Activated naive CD4-positive, alpha-beta T cell treated with anti-CD3 and anti-CD28 coated beads, Interleukin-2, amount 50 U/mL, for 24 hours (primary cell): ENCODE measurements around the gene CIC.
"Not testable (repeated sequence)": the region's sequence is repeated elsewhere in the genome, so short reads cannot be mapped to it uniquely, and the experiment has no call there.

ENCODE experiments used
- H3K27ac Mint-ChIP-seq: one replicate; pipeline ENCODE4 v1.8.0; 2021; ENCODE audit warnings: mild to moderate bottlenecking, mixed read lengths
- H3K27me3 Mint-ChIP-seq: one replicate; pipeline ENCODE4 v1.8.0; 2021; ENCODE audit warnings: mixed read lengths
- H3K36me3 Mint-ChIP-seq: one replicate; pipeline ENCODE4 v1.8.0; 2021; ENCODE audit warnings: mixed read lengths
- H3K4me1 Mint-ChIP-seq: one replicate; pipeline ENCODE4 v1.8.0; 2021; ENCODE audit warnings: mixed read lengths
- H3K4me3 Mint-ChIP-seq: one replicate; pipeline ENCODE4 v1.8.0; 2021; ENCODE audit warnings: mild to moderate bottlenecking, mixed read lengths
- H3K9me3 Mint-ChIP-seq: one replicate; pipeline ENCODE4 v1.8.0; 2021; ENCODE audit warnings: mixed read lengths

The CIC gene

DNA sequence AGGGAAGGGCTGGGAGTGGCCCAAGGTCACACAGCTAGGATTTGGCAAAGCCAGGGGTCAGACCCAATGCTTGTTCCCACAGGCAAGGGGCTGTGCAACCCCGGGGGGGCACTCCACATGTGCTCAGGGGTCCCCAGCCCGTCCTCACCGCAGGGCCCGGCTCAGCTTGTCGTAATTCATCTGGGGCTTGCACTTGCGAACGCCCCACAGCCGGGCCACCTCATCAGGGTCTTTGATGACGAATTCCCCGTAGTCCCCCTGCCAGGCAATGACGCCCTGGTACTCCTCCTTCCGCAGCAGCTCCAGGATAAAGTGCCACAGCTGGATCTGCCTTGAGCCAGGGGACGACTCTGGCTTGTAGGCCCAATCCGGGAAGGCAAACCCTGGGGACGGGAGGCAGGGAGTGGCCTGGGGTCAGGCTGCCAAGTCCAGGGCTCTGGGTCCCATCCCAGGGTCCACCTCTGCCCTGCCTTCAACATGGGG lies 18.8 kb upstream of the CIC start:
- no peak overlapping the region for H3K4me3 Mint-ChIP-seq

DNA sequence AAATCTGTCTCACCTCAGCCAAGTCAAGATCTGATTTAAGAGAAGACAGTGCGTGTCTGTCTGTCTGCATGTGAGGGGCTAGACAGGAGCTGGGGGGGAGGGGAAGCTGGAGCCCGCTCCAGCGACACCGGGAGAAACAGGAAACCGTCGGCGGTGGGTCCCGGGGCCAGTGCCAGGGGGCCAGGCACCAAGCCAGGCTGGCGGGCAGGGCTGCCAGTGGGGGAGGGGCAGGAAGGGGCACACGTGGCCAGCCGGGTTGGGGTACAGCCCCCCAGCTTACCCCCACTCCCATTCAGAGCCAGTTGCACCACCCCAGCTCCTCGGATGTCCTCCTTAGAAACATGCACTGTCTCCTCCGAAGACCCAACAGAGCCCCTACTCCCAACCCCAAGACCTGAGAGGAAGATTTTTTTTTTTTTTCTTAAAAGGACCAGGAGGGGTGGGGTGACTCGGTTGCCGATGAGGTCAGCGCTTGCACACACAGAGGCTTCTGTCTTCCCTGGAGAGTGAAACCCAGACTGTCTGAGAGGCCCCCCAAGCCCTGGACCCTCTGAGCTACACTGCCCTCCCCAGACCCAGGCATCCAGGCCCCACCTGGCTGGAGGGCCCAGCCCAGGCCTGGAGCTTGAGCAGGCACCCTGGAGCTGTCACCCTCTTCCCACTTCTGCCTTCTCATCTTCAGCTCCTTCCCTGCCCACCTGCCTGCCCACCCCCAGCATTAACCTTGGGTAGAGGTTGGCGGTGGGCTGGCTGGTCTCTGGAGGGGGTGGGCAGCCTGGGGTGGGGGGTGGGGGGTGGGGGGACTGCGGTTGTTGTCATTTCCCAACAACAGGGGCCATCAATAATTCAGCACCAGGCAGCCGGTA lies 18.2 kb upstream of the CIC start:
- Mint-ChIP-seq H3K36me3 (peaks cover 5% of the 10 kb centered on the region), H3K27me3 (no peaks in the 10 kb centered on the region), H3K4me3 (no peak overlapping the region), H3K4me1 (peaks cover 36% of the 10 kb centered on the region), H3K9me3 (no peaks in the 10 kb centered on the region), H3K27ac (no peak overlapping the region)

More for the DNA sequence above, 18.8 kb upstream of the CIC start:
- H3K9me3 Mint-ChIP-seq: no peaks in the 10 kb centered on the region
- no peaks in the 10 kb centered on the region for H3K27me3 Mint-ChIP-seq
- H3K4me1 Mint-ChIP-seq: peaks cover 38% of the 10 kb centered on the region
- peaks cover 5% of the 10 kb centered on the region for H3K36me3 Mint-ChIP-seq
- H3K27ac Mint-ChIP-seq: peak overlapping the region; percentile 62

DNA sequence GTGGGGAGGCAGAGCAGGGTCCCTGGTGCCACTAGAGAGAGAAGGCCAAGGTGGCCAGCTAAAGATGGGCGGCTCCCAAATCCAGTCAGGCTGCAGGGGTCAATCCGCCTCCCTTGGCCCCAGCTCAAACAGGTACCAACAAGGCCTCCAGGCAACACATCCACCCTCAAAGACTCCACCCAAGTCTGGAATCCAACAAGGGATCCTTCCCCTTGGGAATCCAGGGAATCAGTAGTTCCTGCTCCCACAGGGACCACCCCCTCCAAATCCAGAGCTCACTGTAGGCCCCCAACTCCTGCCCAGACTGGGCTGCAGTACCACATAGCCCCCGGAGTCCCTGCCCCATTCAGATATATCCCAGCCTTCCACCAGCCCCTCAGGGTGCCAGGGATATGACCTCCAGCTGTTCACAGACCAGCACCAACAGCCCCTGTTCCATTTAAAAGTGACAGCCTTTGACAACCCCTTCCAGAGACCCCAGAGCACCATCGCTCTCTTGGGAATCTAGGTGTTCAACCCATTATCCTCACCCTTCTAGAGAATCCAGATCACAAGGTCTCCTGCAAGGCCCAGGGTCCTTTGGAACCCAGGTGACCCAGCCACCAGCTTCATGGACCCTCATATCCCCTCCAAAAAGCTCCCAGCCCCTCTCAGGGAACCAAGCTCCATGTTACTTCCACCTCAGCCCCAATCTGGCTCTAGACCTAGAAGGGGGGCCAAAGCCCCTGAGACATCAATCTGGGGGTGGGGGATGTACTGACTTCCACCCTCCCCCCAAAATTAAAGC lies 17.3 kb upstream of the CIC start:
- Mint-ChIP-seq H3K4me3 (peak overlapping the region; percentile 92), H3K27ac (peak overlapping the region; percentile 90), H3K9me3 (no peaks in the 10 kb centered on the region), H3K36me3 (peaks cover 5% of the 10 kb centered on the region), H3K27me3 (no peaks in the 10 kb centered on the region), H3K4me1 (peaks cover 37% of the 10 kb centered on the region)

DNA sequence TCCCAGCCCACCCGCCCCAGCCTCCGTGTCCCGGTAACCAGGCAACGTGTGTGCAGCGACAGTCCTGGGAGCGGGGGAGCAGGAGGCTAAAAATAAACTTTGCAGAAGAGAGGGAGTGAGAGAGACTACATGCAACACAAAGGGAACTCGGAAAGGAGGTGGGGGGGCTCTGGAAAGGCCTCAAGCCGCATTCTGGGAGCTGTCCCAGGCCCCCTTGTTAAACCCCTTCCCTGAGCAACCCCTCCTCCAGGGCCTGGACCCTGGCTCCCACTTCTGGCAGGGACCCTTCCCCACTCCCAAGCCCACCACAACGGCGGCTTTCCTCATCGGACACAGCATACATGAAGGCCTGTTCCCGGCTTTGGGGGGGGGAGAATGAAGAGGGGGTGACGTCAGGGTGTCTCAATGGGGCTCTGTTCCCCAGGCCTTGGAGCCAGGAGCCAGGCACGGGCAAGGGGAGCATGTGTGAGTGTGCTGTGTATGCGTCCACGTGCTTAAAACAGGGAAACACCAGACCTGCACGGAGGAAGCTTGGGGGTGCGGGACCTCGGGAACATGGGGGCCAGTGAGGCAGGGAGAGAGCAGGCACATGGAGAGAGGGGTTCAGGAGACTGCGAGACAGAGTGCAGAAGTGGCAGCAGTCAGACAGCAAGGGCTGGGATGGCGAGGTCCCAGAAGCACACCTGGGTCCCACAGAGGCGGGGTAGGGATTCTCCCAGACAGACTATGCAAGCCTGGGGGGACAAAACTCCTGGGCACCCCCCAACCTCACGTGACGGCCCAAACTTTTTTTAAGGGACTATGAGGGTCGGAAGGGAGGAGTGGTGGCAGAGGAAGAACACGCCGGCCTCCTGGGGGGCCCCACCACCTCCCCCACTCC lies 16.4 kb upstream of the CIC start:
- H3K4me3 Mint-ChIP-seq: peak overlapping the region; percentile 92
- peaks cover 5% of the 10 kb centered on the region for H3K36me3 Mint-ChIP-seq
- no peaks in the 10 kb centered on the region for H3K9me3 Mint-ChIP-seq
- peaks cover 34% of the 10 kb centered on the region for H3K4me1 Mint-ChIP-seq
- no peaks in the 10 kb centered on the region for H3K27me3 Mint-ChIP-seq
- H3K27ac Mint-ChIP-seq: peak overlapping the region; percentile 94

DNA sequence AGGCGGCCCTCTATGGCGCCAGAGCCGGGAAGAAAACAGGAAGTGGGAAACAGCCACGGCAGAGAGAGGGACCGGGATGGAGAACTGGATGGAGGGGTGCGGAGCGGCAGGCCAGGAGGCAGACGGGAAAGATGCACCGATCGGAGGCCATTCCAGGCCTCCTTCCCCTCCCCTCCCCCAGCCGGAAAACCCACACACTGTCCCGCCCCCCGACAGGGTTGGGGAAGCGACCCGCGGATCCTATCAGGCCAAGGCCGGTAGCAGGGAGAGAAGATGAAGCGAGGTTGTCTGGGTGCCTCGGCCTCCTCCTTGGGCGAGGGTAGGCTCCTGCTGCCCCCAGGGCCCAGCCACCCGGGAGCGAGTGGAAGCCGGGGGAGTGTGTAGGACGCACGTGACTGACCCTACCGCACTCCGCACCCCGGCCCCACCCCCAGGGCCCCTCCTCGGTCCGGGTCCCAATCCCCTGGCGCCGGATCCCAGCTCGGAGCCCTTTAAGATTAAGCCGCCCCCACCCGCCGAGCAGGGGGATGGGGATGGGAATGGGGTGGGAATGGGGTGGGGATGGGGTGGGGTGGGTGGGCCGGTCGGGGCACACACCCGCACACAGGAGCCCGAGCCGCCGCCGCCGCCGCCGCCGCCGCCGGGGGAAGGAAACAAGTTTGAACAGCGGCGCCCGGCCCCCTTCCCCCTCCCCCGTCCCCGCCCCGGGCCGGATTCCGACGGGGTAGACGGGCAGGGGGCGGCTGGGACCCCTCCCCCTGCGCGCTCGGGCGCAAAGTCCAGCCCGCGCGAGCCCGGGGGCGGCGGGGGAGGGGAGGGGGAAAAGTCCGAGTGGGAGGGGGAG lies 15.6 kb upstream of the CIC start:
- Mint-ChIP-seq H3K4me3 (peak overlapping the region; percentile 92), H3K9me3 (no peaks in the 10 kb centered on the region), H3K27ac (peak overlapping the region; percentile 94), H3K36me3 (peaks cover 5% of the 10 kb centered on the region), H3K27me3 (no peaks in the 10 kb centered on the region), H3K4me1 (peaks cover 34% of the 10 kb centered on the region)

DNA sequence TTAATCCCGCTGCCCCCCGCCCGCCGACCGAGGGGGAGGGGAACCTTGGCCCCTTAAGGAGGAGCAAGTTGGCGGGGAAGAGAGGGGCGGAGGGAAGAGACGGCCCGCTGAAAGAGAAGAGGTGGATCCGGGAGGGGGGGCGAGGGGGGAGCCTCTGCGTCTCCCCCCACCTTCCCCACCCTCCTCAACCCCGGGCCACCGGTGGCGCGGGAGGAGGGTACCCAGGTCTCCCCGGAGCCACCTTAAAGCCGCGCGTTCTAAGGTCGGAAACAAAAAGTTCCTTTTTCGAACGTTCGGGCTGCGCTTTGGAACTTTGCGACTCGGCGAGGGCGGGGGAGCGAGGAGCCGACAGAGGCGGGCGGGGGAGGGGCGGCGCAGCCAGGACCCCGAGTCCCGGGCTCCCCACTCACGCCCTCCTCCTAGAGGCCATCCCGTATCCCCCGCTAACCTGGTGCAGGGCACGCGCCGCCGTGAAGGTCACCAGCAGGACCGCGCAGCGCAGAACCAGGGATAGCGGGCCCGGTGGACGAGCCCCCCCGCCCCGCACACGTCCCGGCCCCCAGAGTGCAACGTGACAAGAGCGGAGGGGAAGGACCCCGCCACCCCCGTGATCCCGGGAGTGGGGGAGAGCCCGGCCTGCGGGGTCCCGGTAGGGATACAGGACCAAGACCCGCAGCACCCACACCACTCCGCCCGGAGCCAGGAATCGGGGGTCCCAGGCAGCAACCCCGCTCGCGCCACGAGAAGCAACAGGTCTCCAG lies 14.8 kb upstream of the CIC start:
- Mint-ChIP-seq H3K9me3 (no peaks in the 10 kb centered on the region), H3K4me1 (peaks cover 34% of the 10 kb centered on the region), H3K36me3 (peaks cover 5% of the 10 kb centered on the region), H3K4me3 (peak overlapping the region; percentile 67), H3K27me3 (no peaks in the 10 kb centered on the region), H3K27ac (peak overlapping the region; percentile 80)

DNA sequence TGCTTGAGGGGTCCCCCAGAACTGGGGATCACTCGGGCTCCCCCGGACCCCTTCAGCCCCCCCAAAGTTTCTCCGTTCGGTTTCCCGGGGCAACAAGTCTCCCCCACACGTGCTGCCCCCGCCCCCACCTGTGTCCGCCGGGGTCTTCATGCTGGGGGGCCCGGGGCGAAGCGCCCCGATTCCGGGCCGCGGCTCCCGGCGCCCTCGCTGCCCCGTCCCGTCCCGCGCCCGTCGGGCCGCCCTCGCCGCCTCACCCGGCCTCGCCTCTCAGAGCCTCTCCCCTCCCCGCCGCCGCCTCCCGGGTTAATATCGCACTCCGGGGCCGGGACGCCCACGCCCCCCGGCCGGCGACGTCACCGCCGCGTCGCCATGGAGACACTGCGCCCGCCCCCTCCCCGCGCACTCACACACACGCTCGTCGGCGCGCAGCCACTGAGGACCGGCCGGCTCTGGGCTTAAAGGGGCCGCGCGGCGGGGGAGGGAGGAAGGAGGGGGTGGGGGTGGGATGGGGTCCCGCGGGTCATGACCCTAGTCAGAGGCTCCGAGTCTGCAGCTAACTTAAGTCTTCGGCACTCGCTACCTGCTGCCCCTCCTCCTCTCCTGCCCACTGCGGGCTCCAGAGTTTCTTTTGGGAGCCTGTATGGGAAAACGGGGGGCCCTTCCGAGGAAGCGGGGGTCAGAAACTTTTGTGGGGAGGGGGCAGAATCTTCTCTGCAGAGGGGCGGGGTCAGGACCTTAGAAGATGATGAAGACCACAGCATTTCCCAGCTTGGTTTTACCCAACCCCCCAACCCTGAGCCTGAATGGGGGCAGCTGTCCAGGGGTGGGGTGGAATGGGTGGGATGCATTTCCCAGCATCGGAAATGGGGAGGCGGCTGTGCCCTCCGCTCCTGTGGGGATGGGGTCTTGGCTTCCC lies 13.9 kb upstream of the CIC start, which contains the start of gene ERF:
Gene ERF (minus strand): TSS at position 279 of the 916 bp plus-strand sequence. CDS start 129 bp downstream, at position 150.
- H3K36me3 Mint-ChIP-seq: peaks cover 5% of the 10 kb centered on the region
- H3K4me1 Mint-ChIP-seq: peaks cover 30% of the 10 kb centered on the region
- no peaks in the 10 kb centered on the region for H3K9me3 Mint-ChIP-seq
- peak within 1 kb of the TSS; percentile 80 for H3K27ac Mint-ChIP-seq
- H3K4me3 Mint-ChIP-seq: peak within 1 kb of the TSS; percentile 67
- no peaks in the 10 kb centered on the region for H3K27me3 Mint-ChIP-seq

DNA sequence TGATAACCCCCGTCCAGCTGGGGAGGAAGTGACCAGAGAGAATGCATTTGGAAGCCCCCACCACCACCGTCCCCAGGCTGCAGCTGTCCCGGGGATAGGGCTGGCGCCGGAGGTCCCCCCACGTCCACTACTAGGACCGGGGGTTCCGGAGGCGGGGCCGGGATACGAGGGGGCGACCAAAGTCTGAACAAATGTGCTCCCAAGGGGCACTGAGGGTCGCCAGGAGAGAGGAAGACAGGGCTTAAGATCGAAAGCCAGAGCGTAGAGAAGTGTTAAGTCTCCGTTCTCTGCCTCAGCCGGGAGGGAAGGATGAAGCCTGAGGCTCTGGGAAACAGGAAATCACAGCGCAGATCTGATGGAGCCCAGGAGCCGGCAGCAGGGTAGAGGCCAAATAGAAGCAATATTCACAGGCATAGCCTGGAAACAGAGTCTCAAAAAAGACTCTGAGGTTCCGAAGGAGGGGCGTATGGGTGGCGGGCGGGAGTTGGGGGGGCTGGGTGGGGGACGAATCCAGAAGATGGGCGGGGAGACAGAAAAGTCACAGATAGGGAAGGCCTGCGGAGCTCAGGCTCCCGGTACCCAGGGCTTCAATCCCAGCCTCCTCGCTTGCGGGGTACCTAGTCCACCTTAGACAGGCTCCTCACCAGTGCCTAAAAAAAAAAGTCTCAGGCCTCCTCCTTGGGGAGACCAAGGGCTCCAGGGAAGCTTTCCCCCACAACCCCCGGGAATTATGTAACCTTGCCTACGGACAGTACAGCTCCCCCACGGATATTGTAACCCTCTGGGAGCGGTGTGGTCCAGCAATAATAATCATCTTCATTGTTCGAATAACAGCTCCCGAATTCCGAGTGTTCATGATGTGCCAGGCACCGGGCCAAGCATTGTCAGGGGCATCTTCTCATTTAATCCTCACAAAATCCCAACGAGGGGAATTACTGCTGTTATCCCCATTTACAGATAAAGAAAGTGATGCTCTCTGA lies 13.0 kb upstream of the CIC start:
- Mint-ChIP-seq H3K4me3 (peak overlapping the region; percentile 67), H3K27ac (no peak overlapping the region), H3K27me3 (no peaks in the 10 kb centered on the region), H3K36me3 (peaks cover 5% of the 10 kb centered on the region), H3K9me3 (no peaks in the 10 kb centered on the region), H3K4me1 (peaks cover 26% of the 10 kb centered on the region)

DNA sequence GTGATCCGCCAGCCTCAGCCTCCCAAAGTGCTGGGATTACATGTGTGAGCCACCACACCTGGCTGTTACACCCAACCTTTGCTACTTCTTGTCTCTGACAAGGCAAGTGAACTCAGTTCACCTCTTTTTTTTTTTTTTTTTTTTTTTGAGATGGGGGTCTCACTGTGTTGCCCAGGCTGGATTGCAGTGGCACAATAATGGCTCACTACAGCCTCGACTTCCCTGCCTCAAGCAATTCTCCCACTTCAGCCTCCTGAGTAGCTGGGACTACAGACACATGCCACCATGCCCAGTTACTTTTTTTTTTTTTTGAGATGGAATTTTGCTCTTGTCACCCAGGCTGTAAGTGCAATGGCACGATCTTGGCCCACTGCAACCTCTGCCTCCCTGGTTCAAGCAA lies 11.2 kb upstream of the CIC start:
- not testable (repeated sequence) for H3K9me3 Mint-ChIP-seq, H3K27me3 Mint-ChIP-seq, H3K27ac Mint-ChIP-seq, H3K4me3 Mint-ChIP-seq, H3K36me3 Mint-ChIP-seq
- H3K4me1 Mint-ChIP-seq: peaks cover 11% of the 10 kb centered on the region

DNA sequence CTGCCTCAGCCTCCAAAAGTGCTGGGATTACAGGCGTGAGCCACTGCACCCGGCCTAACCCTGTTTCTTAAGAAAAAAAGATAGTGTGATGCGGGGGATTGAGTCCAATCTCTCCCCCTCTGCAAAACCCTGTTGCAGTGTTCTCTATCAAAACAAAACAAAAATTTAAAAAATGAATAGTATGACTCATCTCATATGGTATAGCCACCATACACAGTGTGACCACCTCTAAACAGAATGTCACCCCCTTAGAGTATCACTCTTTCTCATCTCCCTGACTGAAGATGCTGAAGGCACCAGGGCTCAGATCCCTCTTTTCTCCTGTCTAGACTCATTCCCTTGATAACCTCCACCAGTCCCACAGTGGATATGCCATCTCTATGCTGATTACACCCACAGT lies 7.3 kb upstream of the CIC start:
- no peaks in the 10 kb centered on the region for H3K27me3 Mint-ChIP-seq
- H3K9me3 Mint-ChIP-seq: no peaks in the 10 kb centered on the region
- H3K27ac Mint-ChIP-seq: peak overlapping the region; percentile 36
- peaks cover 1% of the 10 kb centered on the region for H3K4me1 Mint-ChIP-seq
- H3K36me3 Mint-ChIP-seq: no peaks in the 10 kb centered on the region
- no peak overlapping the region for H3K4me3 Mint-ChIP-seq

DNA sequence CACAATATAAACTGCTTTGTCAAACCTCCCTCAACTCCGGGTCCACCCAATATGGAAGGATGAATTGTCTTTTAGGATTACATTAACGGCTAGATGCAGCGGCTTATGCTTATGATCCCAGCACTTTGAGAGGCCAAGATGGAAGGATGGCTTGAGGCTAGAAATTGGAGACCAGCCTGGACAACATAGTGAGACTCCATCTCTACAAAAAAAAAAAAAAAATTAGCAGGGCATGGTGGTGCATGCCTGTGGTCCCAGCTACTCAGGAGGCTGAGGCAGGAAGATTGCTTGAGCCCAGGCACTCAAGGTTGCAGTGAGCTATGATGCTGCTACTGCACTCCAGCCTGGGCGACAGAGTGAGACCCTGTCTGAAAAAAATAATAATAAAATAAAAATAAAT lies 2.9 kb upstream of the CIC start:
- peaks cover 23% of the 10 kb centered on the region for H3K4me1 Mint-ChIP-seq
- H3K36me3 Mint-ChIP-seq, H3K4me3 Mint-ChIP-seq, H3K27me3 Mint-ChIP-seq, H3K9me3 Mint-ChIP-seq, H3K27ac Mint-ChIP-seq: not testable (repeated sequence)

DNA sequence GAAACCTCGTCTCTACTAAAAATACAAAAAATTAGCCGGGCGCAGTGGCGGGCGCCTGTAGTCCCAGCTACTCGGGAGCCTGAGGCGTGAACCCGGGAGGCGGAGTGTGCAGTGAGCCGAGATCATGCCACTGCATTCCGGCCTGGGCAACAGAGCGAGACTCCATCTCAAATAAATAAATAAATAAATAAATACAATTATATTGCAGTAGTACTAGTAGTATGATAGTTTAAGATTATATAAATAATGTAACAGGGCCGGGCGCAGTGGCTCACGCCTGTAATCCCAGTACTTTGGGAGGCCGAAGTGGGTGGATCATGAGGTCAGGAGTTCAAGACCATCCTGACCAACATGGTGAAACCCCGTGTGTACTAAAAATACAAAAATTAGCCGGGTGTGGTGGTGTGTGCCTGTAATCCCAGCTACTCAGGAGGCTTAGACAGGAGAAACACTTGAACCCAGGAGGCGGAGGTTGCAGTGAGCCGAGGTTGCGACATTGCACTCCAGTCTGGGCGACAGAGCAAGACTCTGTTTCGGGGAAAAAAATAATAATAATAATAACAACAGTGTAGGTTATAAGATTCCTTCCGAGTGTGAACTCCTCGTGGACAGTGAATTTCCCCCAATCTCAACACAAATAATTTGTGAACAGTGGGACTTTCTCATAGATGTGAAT lies 2.0 kb upstream of the CIC start:
- H3K9me3 Mint-ChIP-seq, H3K4me3 Mint-ChIP-seq, H3K36me3 Mint-ChIP-seq, H3K27me3 Mint-ChIP-seq, H3K27ac Mint-ChIP-seq: not testable (repeated sequence)
- peaks cover 29% of the 10 kb centered on the region for H3K4me1 Mint-ChIP-seq
